NCI-H774 (cell line): ENCODE data around the gene SLC43A2.
"Not testable (repeated sequence)": the region's sequence is repeated elsewhere in the genome, so short reads cannot be mapped to it uniquely, and the experiment has no call there.

ENCODE experiments used
- DNase-seq: peaks from one replicate; lab custom pipeline; 2025; lab: John Stamatoyannopoulos, UW

The SLC43A2 gene

GRCh38 chr17:1535737-1536136 is 92.9 kb downstream of the SLC43A2 start:
- DNase-seq = no peak

- DNase-seq = no peak
These were observed 94.8 kb downstream of the SLC43A2 start for GRCh38 chr17:1533661-1534325.

GRCh38 chr17:1532836-1533602 is 95.6 kb downstream of the SLC43A2 start:
- no peak for DNase-seq

- DNase-seq = no peak
These were observed 98.8 kb downstream of the SLC43A2 start for GRCh38 chr17:1529863-1530262.

- DNase-seq = not testable (repeated sequence)
These were observed 101.8 kb downstream of the SLC43A2 start for GRCh38 chr17:1526876-1527275.

- no peak for DNase-seq
These were observed 106.0 kb downstream of the SLC43A2 start for GRCh38 chr17:1522626-1523025.

- no peak for DNase-seq
These were observed 107.5 kb downstream of the SLC43A2 start for GRCh38 chr17:1521086-1521640.

- DNase-seq = no peak
These were observed 109.0 kb downstream of the SLC43A2 start for GRCh38 chr17:1519678-1520077.
